ENCODE measurements around the gene MYL11.

Gene MYL11

GRCh38 chr16:30369938-30370455, 4.6 kb upstream of the MYL11 start:
- ATAC-seq (replicated peaks) (peak; percentile 5), DNase-seq (no peak)
- Mint-ChIP-seq H3K27me3 (no peaks in the 10 kb centered on the region), H3K4me3 (peak overlapping the region; percentile 74 to 89), H3K27ac (peak overlapping the region; percentile 88 to 93), H3K9me3 (no peaks in the 10 kb centered on the region), H3K4me1 (ENCODE audit: low read depth in 2 of 2) (peaks cover 47 to 52% of the 10 kb centered on the region in 2 donors), H3K36me3 (ENCODE audit: insufficient read depth) (peaks cover 19% of the 10 kb centered on the region)

DNA sequence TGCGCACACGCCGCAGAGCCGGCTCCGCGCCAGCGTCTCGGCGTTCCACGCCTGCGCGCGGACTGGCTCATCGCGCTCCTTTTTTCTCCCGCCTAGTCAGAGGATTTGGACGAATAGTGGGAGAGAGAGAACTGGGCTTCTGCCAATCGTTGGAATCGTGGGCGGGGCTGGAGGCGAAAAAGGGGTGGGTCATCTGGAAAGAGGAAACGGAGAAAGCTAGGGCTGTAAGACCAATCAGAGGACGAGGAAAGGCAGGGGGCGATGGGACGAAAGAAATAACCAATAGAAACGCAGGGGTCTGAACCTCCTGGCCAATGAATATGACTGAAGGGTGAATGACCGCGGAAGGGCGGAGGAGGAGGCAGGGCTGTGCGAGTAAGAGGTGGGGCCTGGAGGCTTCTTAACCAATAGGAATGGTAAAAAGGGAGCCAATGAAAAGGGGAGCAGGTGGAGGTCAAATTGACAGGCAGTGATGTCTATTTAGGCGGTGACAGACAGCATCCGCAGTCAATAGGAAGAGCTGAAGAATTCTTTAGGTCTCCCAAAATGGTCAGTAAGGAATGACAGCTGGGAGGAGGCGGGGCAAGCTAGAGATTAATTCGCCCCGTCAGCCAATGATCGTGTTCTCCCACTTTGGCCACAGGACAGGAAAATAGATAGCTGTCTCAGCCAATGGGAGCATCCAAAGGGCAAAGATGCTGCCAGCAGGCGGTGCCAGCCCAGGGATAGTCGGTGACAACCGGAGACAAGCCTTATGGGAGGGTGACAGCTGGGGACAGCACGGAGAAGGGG, 4.0 kb upstream of the MYL11 start, which contains the start of gene TBC1D10B:
Gene TBC1D10B, minus strand, starts transcription at position 39 of the 792 bp plus-strand sequence. CDS start 311 bp downstream, outside the sequence.
- no peaks in the 10 kb centered on the region for H3K9me3 Mint-ChIP-seq
- DNase-seq (peak; percentile 98 to 99 (median 99)), ATAC-seq (replicated peaks) (peak; percentile 81)
- H3K4me3 Mint-ChIP-seq, result peak within 1 kb of the TSS; percentile 88 to 89
- no peaks in the 10 kb centered on the region for H3K27me3 Mint-ChIP-seq
- peak within 1 kb of the TSS; percentile 92 to 93 for H3K27ac Mint-ChIP-seq
- peaks cover 12% of the 10 kb centered on the region for H3K36me3 Mint-ChIP-seq (ENCODE audit: insufficient read depth)
- peaks cover 42 to 46% of the 10 kb centered on the region in 2 donors for H3K4me1 Mint-ChIP-seq (ENCODE audit: low read depth in 2 of 2)

- peak overlapping the region; percentile 74 to 79 for H3K4me3 Mint-ChIP-seq
- peaks cover 12% of the 10 kb centered on the region for H3K36me3 Mint-ChIP-seq (ENCODE audit: insufficient read depth)
- DNase-seq, result no peak
- H3K27me3 Mint-ChIP-seq, result no peaks in the 10 kb centered on the region
- peaks cover 42 to 44% of the 10 kb centered on the region in 2 donors for H3K4me1 Mint-ChIP-seq (ENCODE audit: low read depth in 2 of 2)
- no peak for ATAC-seq (replicated peaks)
- H3K9me3 Mint-ChIP-seq, result no peaks in the 10 kb centered on the region
- peak overlapping the region; percentile 88 to 93 for H3K27ac Mint-ChIP-seq
These were observed 3.3 kb upstream of the MYL11 start for GRCh38 chr16:30371248-30371816.

- H3K36me3 Mint-ChIP-seq (ENCODE audit: insufficient read depth), result peaks cover 8% of the 10 kb centered on the region
- no peaks in the 10 kb centered on the region for H3K27me3 Mint-ChIP-seq
- no peaks in the 10 kb centered on the region for H3K9me3 Mint-ChIP-seq
- peaks cover 37 to 38% of the 10 kb centered on the region in 2 donors for H3K4me1 Mint-ChIP-seq (ENCODE audit: low read depth in 2 of 2)
- DNase-seq, result no peak
- H3K4me3 Mint-ChIP-seq, result peak overlapping the region; percentile 74 to 79
- H3K27ac Mint-ChIP-seq, result peak overlapping the region; percentile 88 to 93
- no peak for ATAC-seq (replicated peaks)
These were observed 2.4 kb upstream of the MYL11 start for GRCh38 chr16:30372038-30372712.

GRCh38 chr16:30372725-30373124, 1.9 kb upstream of the MYL11 start:
- Mint-ChIP-seq H3K27ac (peak overlapping the region in 1 of 2 donors; percentile 93), H3K4me1 (ENCODE audit: low read depth in 2 of 2) (peaks cover 37 to 38% of the 10 kb centered on the region in 2 donors)

GRCh38 chr16:30375864-30376263, 1.3 kb downstream of the MYL11 start:
- Mint-ChIP-seq H3K9me3 (no peaks in the 10 kb centered on the region), H3K27ac (peak overlapping the region; percentile 19 to 79), H3K4me1 (ENCODE audit: low read depth in 2 of 2) (peaks cover 45 to 50% of the 10 kb centered on the region in 2 donors), H3K4me3 (peak overlapping the region in 1 of 2 donors; percentile 14), H3K27me3 (no peaks in the 10 kb centered on the region), H3K36me3 (ENCODE audit: insufficient read depth) (peaks cover 25% of the 10 kb centered on the region)
- DNase-seq (no peak), ATAC-seq (replicated peaks) (no peak)

More at GRCh38 chr16:30372725-30373124, 1.9 kb upstream of the MYL11 start:
- Mint-ChIP-seq H3K36me3 (ENCODE audit: insufficient read depth) (peaks cover 9% of the 10 kb centered on the region), H3K9me3 (no peaks in the 10 kb centered on the region), H3K4me3 (peak overlapping the region in 1 of 2 donors; percentile 16), H3K27me3 (no peaks in the 10 kb centered on the region)
- ATAC-seq (replicated peaks), result no peak
- no peak for DNase-seq

DNA sequence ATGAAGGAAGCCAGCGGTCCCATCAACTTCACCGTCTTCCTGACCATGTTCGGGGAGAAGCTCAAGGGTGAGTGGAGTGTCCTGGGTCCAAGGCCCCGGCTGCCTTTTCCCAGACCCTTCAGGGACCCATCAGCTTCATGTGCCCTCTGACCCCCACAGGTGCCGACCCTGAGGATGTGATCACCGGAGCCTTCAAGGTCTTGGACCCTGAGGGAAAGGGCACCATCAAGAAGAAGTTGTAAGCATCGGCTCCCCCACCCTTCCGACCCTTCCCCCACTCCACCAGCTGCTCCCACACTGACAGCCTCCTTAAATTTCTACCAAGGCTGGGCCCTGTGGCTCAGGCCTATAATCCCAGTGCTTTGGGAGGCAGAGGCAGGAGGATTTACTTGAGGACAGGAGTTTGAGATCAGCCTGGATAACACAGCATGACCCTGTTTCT, 1.9 kb downstream of the MYL11 start:
- Mint-ChIP-seq H3K9me3 (no peaks in the 10 kb centered on the region), H3K27me3 (no peaks in the 10 kb centered on the region), H3K4me3 (peak overlapping the region in 1 of 2 donors; percentile 100), H3K27ac (peak overlapping the region; percentile 100), H3K4me1 (ENCODE audit: low read depth in 2 of 2) (peaks cover 44 to 50% of the 10 kb centered on the region in 2 donors), H3K36me3 (ENCODE audit: insufficient read depth) (peaks cover 24% of the 10 kb centered on the region)
- ATAC-seq (replicated peaks) (no peak), DNase-seq (no peak)

DNA sequence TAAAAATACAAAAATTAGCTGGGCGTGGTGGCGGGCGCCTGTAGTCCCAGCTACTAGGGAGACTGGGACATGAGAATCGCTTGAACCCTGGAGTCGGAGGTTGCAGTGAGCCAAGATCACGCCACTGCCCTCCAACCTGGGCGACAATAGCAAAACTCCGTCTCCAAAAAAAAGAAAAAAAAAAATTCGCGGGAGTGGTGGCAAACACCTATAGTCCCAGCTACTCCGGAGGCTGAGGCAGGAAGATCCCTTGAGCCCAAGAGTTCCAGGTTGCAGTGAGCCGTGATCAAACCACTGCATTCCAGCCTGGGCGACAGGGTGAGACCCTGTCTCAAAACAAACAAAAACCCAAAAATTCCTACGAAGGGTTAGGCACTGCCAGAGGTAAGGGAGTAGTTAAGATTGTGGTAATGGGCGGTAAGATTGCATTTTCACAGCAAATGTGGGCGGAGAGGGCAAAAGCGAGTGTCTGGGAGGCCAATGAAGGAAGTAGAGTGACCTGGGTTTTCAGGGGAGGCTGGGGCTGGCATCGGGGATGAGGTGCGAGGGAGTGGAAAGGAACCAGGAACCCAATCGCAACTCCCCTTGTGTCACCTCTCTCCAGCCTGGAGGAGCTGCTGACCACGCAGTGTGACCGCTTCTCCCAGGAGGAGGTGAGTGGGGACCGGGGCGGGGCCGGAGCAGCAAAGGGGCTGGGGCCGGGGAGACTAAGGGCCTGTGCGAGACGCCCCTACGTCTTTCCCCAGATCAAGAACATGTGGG, 2.6 kb downstream of the MYL11 start:
- peak overlapping the region; percentile 97 to 100 for H3K4me3 Mint-ChIP-seq
- no peak for ATAC-seq (replicated peaks)
- H3K36me3 Mint-ChIP-seq (ENCODE audit: insufficient read depth), result peaks cover 25% of the 10 kb centered on the region
- no peaks in the 10 kb centered on the region for H3K9me3 Mint-ChIP-seq
- no peak for DNase-seq
- peaks cover 37 to 51% of the 10 kb centered on the region in 2 donors for H3K4me1 Mint-ChIP-seq (ENCODE audit: low read depth in 2 of 2)
- H3K27ac Mint-ChIP-seq, result peak overlapping the region; percentile 100
- no peaks in the 10 kb centered on the region for H3K27me3 Mint-ChIP-seq

DNA sequence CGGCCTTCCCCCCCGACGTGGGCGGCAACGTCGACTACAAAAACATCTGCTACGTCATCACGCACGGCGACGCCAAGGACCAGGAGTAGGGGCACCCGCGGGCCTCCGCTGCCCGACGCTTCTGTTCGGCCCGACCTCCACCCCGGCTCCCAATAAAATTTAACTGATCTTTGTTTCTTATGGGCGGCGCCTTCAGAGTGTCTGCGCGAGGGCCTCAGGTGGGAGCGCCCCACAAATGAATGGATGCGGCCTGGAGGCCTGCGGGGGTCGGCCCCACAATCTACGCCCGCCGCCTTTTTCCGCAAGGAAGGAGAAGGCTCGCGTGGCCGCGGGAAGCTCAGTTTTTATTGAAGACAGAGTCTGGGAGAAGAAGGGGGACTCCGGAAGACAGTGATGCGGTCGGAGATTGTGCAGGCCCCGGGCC, 3.2 kb downstream of the MYL11 start:
- no peaks in the 10 kb centered on the region for H3K9me3 Mint-ChIP-seq
- H3K27ac Mint-ChIP-seq, result peak overlapping the region; percentile 100
- peak; percentile 44 for ATAC-seq (replicated peaks)
- H3K27me3 Mint-ChIP-seq, result no peaks in the 10 kb centered on the region
- DNase-seq, result peak; percentile 83 to 86 (median 83)
- peaks cover 29% of the 10 kb centered on the region for H3K36me3 Mint-ChIP-seq (ENCODE audit: insufficient read depth)
- peaks cover 42 to 54% of the 10 kb centered on the region in 2 donors for H3K4me1 Mint-ChIP-seq (ENCODE audit: low read depth in 2 of 2)
- H3K4me3 Mint-ChIP-seq, result peak overlapping the region; percentile 97 to 100

- H3K27ac Mint-ChIP-seq, result peak overlapping the region; percentile 100
- H3K4me1 Mint-ChIP-seq (ENCODE audit: low read depth in 2 of 2), result peaks cover 49 to 58% of the 10 kb centered on the region in 2 donors
- ATAC-seq (replicated peaks) (peak; percentile 76), DNase-seq (peak; percentile 98)
- H3K4me3 Mint-ChIP-seq, result peak overlapping the region; percentile 97 to 100
- H3K36me3 Mint-ChIP-seq (ENCODE audit: insufficient read depth), result peaks cover 29% of the 10 kb centered on the region
- H3K27me3 Mint-ChIP-seq, result no peaks in the 10 kb centered on the region
- no peaks in the 10 kb centered on the region for H3K9me3 Mint-ChIP-seq
These were observed 3.9 kb downstream of the MYL11 start for GRCh38 chr16:30378236-30379157.

DNA sequence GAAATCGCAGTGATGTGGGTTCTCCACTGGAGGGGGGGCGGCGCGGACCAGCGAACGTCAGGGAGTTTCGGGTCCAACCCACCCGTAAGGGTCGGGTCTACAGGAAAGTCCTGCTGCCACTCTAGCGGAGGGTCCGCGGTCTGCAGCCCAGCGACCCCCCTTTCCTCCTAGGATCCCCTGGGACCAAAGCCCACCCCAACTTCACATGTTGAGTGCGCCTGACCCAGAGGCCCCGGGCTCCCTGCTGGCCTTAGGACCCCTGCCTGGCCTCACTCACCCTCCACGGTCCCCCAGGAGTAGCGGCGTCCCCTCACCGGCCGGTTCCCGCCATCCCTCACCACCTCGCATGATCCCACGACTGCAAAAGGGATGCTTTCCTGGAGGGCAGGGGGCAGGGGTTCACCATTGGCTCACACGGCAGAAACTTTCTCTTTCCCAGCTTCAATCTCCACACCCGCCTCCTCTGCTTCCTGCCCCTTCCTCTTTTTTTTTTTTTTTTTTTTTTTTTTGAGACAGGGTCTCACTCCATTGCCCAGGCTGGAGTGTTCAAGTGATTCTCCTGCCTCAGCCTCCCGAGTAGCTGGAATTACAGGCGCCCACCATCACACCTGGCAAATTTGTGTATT, 4.7 kb downstream of the MYL11 start:
- H3K27ac Mint-ChIP-seq, result peak overlapping the region; percentile 100
- H3K9me3 Mint-ChIP-seq, result no peaks in the 10 kb centered on the region
- H3K4me1 Mint-ChIP-seq (ENCODE audit: low read depth in 2 of 2), result peaks cover 53 to 63% of the 10 kb centered on the region in 2 donors
- H3K27me3 Mint-ChIP-seq, result no peaks in the 10 kb centered on the region
- DNase-seq (no peak), ATAC-seq (replicated peaks) (no peak)
- peak overlapping the region; percentile 97 to 100 for H3K4me3 Mint-ChIP-seq
- H3K36me3 Mint-ChIP-seq (ENCODE audit: insufficient read depth), result peaks cover 29% of the 10 kb centered on the region

Measured in effector memory CD8-positive, alpha-beta T cell (primary cell).